Activated gamma-delta T cell treated with Interleukin-2 at 50 U/mL for 16 hours (primary cell): ENCODE results near the gene ST8SIA5.

ENCODE experiments used
- DNase-seq: peaks from one replicate; pipeline ENCODE4 v3.0.0-alpha.2; 2020

The ST8SIA5 gene

DNA sequence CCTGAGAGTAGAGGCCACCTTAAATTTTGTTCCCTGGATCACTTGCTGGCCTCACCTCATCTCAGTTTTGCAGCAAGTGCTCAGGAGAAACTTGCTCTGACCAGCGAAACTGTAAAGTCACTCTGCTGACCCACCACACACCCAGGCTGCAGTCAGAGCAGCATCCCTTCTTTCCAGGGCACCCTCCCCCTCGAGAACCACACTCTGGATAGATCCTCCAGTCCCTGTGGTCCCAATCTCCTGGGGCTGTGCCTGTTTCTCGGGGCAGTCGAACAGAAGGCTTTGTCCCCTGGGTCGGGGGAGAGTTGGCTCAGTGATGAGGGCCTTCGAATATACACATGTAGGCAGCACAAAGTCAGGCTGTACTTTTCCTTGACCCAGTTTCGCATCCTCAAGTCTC is 18.4 kb downstream of the ST8SIA5 start:
- DNase-seq = no peak

DNA sequence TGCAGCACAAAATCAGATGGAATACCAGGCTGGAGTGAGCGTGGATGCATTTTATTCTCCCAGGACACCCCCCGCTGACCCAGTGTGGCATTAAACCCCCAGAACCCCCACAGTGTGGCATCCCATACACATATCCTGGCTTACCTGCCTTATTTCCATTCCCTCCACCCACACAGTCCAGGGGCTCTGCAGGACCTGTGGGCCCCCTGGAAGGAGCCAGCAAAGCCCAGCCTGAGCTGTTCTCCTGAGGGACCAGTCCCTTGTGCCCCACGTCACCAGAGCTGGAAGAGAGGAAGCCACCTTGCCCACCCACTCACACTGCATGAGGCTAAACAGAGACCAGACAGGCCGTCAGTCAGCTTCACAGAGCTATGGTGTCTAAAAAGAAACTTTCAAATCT is 20.1 kb downstream of the ST8SIA5 start:
- DNase-seq = no peak

DNA sequence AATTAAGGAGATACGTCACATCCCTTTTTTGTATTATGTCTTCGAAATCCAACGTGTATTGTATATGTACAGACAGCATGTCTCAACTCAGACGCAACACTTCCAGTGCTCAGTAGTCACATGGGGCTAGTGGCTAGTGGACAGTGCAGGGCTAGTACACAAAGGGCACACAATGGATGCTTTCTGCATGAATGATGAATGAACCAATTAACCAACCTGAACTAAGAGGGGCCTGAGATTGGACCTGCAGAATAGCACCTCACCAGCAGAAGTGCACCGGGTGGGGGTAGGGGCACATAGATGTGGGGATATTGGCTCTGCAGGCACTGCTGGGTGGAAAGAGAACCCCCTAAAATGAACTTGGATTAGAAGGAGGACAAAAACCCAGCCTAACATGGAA is 20.7 kb downstream of the ST8SIA5 start:
- no peak for DNase-seq

DNA sequence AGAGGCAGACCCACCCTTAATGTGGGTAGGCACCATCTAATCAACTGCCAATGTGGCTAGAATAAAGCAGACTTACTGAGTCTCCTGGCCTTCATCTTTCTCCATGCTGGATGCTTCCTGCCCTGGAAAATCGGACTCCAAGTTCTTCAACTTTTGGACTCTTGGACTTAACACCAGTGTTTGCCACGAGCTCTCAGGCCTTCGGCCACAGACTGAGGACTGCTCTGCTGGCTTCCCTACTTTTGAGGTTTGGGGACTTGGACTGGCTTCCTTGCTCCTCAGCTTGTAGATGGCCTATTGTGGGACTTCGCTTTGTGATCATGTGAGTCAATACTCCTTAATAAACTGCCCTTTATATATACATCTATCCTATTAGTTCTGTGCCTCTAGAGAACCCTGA is 21.9 kb downstream of the ST8SIA5 start:
- no peak for DNase-seq

DNA sequence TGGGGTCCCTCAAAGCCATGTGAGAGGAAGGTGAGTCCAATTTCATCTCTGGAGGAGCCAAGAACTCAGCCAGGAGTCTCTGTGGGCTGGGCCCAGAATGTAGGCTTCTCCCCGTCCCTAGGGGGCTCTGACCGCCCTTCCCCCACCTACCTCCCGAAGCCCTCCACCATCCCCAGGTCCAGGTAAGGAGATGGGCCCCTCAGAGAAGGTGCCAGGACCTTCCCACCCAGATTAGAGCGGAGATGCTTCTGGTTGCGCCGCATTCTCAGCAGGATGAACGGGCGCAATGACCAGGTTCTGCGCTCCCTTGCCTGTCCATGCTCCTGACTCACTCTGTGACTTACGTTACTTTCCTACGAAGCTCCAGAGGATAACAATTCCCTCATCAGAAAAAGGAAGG is 23.0 kb downstream of the ST8SIA5 start:
- DNase-seq = no peak

DNA sequence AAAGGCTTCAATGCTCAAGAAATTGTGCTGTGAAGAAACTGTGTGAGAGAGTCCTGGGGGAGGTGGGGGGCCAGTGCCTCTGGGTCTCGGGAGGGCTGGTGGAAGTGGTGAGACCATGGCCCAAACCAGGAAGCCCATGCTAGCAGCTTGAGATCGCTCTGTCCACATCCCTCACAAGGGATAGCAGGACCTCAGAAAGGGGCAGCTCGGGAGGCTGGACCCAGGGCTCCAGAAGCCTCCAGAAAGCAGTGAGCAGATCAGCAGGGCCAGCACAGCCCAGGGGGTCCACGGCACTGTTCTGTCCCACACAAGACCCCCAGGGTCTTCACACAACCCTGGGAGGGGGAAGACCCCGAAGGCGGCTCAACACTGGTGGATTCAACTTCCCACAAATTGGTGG is 24.1 kb downstream of the ST8SIA5 start:
- no peak for DNase-seq

DNA sequence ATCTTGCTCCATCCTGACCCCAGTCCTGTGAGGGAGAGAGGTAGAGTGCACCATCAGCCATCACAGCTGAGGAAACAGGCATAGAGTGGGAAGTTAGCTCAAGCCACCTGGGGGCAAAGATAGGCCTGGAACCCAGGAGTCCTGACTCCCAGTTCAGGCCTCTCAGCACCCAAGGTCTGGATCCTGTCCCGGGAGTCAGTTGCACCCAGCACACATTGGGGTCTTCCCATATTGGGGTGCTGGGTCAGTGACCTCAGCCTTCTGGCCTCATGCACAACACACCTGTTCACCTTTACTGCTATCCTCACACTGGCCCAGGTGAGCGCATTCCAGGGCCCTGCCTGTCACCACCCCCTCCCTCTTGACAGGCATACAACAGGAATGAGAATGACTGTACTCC is 24.7 kb downstream of the ST8SIA5 start:
- no peak for DNase-seq

DNA sequence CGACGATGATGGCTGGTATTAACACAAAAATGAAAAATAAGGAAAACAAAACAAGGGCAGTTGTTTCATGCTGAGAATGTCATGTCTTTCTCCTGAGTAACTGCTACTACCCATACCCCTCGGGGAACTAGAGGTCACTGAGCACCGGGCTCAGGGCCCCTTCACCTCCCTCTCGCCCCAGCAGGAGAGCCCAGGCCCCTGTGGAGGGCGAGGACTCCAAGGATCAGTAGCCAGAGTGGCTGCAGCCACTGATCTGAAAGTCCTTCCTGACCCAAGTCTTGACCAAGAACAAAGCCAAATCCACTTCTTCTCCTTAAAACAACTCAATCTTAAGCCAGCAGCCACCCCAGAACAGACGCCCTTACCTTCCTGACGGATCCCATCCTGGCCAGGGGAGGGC is 25.5 kb downstream of the ST8SIA5 start:
- no peak for DNase-seq

DNA sequence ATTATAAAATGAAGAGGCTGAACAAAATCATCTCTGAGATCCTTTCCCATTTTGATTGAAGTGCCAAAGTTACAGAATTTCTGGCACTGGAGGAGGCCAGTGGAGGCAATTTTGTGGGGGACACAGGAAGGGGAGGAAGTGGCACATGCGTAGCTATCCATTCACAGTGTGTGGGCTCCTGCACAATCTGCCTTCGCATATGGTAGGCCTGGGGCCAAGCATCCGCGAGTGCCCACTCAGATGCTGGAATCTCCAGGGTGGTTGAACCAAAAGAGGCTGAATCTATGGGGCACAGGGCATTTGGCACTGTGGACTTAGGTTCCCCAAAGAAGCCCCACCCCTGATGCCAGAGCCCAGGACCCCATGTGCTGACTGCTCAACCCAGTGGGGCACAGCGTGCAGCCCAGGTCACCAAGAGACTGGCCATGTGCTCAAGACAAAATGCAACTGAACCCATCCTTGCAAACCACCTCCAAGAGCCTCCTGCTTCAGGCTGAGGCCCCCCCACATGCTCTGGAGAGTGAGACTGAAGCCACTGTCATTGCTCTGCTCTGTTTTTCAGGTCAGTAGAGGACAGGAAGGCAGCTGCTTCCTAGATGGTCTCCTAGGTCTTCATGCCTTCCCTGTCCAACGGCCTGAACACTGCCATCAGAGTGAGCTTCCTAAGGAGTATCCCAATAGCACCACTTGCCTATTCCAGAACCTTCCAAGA is 28.5 kb downstream of the ST8SIA5 start:
- DNase-seq = no peak

DNA sequence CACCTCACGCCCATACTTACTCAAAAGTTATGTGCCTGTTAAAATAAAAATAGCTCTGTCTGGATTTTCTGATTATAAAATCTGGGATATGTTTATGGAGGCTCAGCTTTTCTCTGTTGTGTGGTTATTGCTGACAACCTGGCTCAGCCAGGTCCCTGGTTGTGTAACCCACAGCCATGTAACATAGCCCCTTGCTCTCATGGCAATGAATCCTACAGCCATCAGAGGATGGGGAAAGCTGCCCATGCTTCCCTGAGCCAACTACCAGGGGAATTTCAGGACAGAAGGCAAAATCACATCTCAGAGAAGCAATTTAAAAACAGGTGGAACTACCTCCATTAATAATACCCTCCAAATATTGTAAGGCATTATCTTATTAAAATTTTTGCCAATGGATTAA is 29.7 kb downstream of the ST8SIA5 start:
- no peak for DNase-seq

DNA sequence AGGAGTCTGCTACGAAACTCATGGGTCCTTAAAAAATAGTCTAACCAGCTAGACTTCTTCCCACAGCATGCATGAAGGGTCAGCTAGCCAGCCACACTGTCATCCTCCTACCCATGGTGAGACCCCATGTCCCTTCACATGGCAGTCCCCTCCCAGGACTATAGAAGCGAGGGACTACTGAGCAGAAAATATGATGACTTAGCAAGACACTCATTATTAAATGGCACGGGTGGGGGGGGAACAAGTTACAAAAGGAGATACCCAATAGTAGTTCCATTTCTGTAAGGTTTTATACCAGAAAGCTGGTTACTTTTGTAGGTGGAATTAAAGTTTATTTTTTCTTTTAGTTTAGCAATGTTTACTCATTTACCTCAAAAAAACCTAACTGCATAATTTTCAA is 31.5 kb downstream of the ST8SIA5 start:
- no peak for DNase-seq

DNA sequence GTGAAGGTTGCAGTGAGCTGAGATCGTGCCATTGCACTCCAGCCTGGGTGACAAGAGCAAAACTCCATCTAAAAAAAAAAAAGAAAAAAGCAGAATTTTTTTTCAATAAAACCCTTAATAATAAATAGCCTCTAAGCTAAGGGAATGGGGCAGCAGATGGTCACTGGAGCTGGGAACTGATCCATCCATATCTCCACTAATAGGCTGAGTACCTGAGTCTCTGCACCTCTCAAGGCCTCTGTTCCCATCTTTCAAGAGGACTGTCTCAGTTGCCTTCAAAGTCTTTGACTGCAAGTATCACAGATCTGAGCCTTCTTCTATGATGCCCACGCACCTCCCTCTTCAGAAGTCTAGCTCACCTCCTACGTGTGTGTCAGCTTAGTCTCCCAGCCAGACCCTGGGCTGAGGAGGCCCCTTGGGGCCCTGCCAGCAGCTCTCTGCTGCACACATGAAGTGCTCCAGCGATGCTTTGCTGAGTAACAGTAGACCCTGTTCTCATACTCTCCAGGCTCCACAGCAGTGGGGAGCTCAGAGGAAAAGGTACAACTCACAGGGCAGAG is 32.9 kb downstream of the ST8SIA5 start:
- DNase-seq = no peak

DNA sequence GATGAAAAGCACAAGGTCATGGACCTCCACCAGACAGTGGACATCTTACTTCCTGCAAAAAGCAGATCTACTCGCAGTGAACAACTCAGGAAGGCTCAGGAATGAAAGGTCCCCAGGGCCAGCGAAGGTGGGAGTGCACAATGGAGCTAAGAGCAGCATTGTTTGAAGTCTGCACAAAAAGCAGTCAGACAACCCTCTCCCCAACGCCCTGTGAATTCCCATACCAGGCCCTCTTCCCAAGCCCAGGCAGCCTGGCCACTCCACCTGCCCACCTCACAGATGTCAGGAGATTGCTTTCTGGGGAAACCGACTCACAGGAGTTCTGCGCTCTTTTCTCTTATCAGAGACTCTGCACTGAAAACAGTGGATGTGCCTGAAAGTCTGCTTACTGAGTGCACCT is 34.8 kb downstream of the ST8SIA5 start:
- no peak for DNase-seq

DNA sequence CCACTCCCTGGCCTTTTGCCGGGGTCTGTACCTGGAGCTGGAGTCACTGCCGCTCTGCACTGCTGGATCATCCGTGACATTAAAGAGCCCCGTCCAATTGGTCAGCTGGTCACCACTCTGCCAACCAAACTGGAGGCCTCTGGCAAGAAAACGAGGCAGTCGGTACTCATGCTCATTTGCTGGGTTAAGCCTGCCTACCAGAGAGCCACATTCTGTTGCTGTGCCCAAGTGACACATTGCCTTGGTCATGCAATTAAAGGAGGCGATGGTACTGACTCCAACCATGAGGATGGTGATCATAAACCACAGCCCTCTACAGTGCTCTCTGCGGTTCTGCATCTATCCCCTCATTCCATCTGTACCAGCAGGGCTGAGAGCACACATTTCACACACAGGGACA is 35.5 kb downstream of the ST8SIA5 start:
- DNase-seq = no peak

DNA sequence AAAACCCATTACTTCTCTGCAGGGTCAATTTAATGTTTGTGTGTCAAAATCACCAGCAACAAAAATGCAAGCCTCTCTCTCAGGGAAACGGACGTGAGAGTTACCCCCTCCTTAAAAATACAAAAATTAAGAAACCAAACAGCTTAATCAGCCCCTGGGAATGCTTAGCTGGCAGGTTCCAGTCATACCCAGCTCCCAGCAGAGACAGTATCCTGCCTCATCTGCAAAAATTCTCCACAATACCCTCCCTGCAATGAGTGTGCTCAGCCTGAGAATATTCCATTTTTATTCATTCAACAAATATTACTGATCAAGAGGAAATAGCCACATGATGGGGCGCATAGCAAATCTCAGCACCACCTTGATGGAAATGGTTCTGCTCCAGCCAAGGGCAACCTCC is 36.3 kb downstream of the ST8SIA5 start:
- no peak for DNase-seq

DNA sequence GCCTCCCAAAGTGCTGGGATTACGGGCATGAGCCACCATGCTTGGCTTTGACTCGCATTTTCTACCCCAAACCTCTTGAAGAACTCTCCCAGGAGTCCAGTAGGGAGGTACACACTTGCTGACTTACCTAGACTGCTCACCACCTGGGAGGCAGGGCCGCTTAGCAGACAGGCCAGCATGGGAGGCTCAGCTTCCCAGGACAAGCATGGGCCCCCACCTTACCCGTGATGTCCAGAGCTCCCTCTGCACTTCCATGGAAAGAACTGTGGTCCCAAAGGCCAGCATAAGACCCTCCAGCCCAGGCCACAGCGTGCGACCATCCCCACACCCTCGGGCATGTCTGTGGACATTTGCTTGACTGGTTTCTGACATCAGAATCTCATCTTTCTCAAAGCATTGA is 36.8 kb downstream of the ST8SIA5 start:
- no peak for DNase-seq

DNA sequence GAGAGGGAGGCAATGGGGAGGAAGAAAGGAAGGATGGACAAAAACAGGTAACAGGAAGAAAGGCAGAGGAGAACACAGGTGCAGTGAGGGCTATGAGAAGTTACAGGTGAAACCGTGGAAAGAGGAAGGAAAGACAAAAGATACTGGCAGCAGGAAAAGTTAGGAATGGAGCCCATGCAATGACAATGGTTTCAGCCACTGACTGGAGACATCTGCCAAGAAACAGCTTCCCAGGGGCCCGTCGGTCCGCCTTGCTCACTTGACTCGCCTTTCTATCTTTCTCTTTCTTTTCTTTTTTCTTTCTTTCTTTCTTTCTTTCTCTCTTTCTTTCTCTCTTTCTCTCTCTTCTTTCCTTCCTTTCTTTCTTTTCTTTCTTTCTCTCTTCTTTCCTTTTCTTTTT is 37.5 kb downstream of the ST8SIA5 start:
- DNase-seq = no peak

DNA sequence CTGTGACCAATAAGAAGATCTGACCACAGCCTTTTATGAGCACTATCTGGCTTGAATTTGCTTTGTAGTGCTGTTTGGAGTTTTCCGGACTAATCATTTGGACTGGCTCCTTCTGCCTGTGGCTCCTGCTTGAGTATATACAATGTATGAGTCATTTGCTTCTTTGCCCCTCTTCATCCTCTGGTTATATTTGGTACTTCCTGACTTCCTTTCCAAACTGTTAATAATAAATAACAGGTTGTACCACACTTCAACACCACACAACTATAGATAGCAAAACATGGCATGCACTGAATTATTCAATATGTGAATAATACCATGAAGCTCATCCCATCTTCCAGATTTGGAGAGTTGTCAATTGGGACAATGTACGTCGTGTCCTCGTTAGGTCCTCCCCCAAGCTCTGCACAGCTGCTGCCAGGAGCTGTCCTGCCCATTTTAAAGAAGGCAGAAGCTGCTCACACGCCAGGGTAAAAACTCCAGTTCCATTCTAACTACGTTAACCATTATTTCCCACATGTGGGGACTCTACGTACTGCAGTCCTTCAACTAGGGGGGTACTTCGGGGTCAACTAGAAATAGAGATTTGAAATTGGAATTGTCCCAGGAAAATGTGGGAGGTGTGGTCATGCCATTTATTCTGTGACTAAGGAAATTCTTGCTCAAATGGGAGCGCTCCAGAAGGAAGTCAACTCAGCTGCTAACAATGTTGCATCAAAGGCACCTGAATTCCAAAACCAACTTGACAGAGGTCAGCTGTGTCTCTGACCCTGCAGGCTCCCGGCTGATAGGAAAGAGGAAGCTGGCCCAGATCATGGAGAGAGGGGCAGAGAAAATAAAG is 38.1 kb downstream of the ST8SIA5 start:
- no peak for DNase-seq

DNA sequence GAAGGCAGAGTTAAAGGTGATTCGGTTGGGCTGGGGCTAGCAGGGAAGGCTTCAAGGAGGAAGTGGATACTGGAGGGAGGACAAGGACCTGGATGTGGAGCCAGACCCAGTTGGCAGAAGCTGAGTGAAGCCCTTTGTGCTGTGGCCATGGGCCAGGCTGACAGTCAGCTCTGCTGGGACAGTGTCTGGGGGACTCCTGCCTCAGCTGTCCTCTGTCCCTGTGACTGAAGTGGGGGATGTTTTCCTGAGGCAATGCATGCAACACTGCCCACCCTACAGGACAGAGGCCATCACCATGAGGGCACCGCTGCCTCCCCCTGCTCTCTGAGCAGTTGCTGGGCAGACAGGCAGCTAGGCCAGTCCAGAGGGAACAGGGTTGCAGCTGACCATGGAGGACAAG is 40.0 kb downstream of the ST8SIA5 start:
- DNase-seq = no peak

DNA sequence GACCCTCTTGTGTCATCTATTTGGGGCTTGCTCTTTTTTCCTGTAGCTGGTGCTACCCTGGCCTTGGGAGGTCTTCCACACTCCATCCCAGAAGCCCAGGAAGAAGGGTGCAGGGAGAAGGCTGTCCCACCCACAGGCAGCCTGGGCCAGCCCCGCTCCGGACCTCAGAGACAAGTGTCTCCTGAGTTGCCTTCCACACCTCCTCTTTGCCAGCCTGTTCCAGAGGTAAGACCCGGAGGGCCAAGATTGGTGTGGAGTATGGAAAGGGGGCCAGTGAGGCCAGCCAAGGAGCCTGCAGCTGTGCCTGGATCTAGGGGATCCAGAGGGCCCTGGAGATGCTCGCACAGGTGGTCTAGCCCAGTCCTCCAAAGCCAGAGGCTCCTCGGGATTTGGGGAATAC is 40.5 kb downstream of the ST8SIA5 start:
- no peak for DNase-seq

DNA sequence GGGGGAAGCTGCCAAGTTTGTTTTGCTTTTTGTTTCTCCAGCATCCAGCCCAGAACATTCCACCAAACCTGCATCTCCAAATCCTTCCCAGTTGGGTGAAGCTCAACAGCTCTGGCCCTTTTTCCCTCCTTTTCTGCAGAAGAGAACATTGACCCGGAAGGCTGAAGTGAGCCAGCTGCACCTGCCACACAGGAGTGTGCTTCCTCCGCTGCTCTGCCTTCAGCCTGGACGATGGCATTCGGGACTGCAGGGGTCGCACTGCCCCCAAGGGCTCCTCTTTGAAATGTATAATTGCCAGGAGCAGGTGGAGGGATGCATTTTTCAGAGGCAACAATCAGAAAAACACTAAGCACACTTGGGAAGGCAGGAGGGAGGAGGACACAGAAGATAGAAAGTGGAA is 41.8 kb downstream of the ST8SIA5 start:
- no peak for DNase-seq

DNA sequence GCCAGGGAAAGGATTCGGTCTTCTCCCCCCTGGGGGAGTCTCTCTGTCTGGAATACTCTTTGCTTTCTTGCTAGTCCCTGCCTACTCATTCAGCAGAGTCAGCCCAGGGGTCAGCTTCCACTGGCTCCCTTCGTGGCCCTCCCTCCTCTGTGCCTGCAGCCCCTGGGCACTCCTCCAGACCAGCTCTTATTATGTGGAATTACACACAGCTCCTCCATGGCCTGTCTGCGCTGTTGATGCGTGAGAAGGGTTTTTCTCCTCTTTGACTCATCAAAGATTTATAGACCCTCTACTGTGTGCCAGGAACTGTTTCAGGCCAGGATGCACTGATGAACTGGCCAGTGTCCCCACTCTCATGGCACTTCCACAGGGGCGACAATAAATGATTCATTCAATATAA is 44.4 kb downstream of the ST8SIA5 start:
- DNase-seq = no peak

DNA sequence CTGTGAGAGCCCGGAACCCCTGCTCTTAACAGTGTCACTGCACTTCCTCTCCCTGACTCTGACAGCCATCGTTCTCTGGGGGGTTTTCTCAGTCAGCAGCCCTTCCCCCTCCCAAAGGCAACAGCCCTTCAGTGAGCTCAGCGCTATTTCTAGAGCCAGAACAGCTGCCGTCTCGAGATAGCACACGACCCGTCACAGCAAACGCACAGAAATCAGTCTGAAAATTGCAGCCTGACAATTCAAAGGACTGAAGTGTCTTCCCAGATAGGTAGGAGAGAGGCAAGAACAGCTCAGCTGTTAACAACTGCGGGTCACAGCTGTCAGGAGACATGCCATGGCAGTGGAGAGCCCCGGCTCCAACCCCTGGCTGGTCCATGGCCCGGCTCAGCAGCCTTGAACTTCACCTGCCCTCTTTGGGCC is 45.4 kb downstream of the ST8SIA5 start:
- DNase-seq = no peak

DNA sequence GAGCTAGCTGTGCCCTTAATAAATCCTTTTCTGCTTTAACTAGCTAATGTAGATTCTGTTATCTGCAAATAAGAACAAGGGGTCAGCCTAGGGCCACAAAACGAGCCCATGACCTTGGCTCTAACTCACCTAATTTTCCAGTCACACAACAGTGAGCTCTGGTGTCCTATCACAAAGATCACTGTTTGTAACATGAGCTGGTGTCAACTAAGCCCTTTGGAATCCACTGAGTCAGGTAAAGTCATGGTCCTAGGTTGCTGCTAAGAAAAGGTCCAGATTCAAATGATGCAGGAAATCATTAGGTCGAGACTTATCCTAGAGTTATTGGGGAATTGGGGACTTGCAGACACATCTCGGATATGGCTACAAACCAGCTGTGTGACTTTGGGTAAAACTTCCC is 49.9 kb downstream of the ST8SIA5 start:
- no peak for DNase-seq
